Measurements from ENCODE around the gene SRL. TPM values are rescaled to one million over a fixed set of nuclear protein-coding genes. Genes with fewer than 3 reads are reported as not detected.

Gene SRL
- polyA plus RNA-seq, 1 of the 3 experiments (the other 2 are of a cell fraction): not detected

DNA sequence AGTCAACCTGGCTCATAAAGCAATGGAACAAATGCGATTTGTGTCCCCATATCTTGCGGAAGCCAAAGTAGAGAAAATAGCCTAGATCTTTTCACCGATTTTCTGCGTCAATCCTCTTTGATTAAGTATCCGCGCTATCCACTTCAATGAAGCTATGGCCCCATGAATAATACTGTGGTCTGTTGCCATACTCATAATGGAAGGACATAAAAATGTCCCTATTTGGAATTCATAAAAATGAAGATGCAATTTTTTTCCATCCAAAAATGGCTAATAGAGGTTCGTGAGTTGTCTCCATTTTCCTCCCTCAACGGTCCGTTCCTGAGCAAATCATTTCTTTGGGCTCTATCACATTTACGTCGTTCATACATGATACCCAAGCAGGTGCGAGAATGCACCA lies 100.3 kb downstream of the SRL start:
- no peaks in the 10 kb centered on the region for H3K27me3 ChIP-seq (ENCODE audit: insufficient read depth)
- no peaks in the 10 kb centered on the region for H3K4me1 ChIP-seq (ENCODE audit: control insufficient read depth in 1 of 2, insufficient read depth in 2 of 2, low read depth in 1 of 2, low read length in 1 of 2)
- no peaks in the 10 kb centered on the region for H3K36me3 ChIP-seq (replicated peaks in 1 of 2; ENCODE audit: control insufficient read depth in 1 of 2, insufficient read depth in 2 of 2, low read length in 1 of 2)
- no peak overlapping the region for H3K4me2 ChIP-seq
- no peaks in the 10 kb centered on the region for H4K20me1 ChIP-seq (ENCODE audit: insufficient read depth)
- no peaks in the 10 kb centered on the region for H3F3A ChIP-seq (replicated peaks; ENCODE audit: insufficient read depth)
- POLR2A ChIA-PET: no interaction called here
- CTCF ChIA-PET: no interaction called here
- no peak overlapping the region for H2AFZ ChIP-seq (ENCODE audit: low read depth)
- TF ChIP-seq RAD21 (IDR thresholded peaks at IDR 0.05; ENCODE audit: low read length): no peak
- no peak for TF ChIP-seq FOXJ3 (CRISPR knock-in tag; IDR thresholded peaks at IDR 0.05)
- TF ChIP-seq CHD2 (IDR thresholded peaks at IDR 0.05; ENCODE audit: low read length, partially characterized antibody): no peak
- H3K9me2 ChIP-seq: no peaks in the 10 kb centered on the region
- no peak for DNase-seq
- no peaks in the 10 kb centered on the region for H3K9me3 ChIP-seq
- no peak overlapping the region for H3K4me3 ChIP-seq (ENCODE audit: low read depth in 2 of 2, low read length in 1 of 2)
- H3K9ac ChIP-seq: no peak overlapping the region
- 94% methylated on average over 12 of the region's 12 CpGs for WGBS (ENCODE audit: low lambda C conversion rate)
- H3K27ac ChIP-seq (ENCODE audit: low read depth in 2 of 2, low read length in 1 of 2): no peak overlapping the region
- no peaks in the 10 kb centered on the region for H3K79me2 ChIP-seq (ENCODE audit: insufficient read depth)

DNA sequence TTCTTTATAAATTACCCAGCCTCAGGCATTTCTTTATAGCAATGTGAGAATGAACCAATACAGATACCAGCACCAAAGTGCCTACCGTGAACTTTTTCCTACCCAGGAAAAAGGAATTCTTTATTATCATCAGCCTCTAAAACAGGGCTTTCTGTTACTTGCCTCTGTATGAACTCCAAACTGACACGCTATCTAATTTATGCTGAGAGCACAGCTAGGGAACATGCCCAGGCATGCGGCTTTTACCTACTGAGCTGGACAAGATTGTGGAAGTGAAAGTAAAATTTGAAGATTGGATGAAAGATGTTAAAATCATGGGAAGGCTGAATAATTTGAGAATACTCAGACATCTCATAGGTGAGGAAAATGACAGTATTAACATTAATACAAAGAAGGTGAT lies 101.2 kb downstream of the SRL start:
- 94% methylated on average over 3 of the region's 3 CpGs for WGBS (ENCODE audit: low lambda C conversion rate)
- peak overlapping the region in 1 of 2 experiments; percentile 14; a peak in 2 of 4 replicates for H3K27ac ChIP-seq (ENCODE audit: low read depth in 2 of 2, low read length in 1 of 2)
- no peaks in the 10 kb centered on the region for H3K4me1 ChIP-seq (ENCODE audit: control insufficient read depth in 1 of 2, insufficient read depth in 2 of 2, low read depth in 1 of 2, low read length in 1 of 2)

DNA sequence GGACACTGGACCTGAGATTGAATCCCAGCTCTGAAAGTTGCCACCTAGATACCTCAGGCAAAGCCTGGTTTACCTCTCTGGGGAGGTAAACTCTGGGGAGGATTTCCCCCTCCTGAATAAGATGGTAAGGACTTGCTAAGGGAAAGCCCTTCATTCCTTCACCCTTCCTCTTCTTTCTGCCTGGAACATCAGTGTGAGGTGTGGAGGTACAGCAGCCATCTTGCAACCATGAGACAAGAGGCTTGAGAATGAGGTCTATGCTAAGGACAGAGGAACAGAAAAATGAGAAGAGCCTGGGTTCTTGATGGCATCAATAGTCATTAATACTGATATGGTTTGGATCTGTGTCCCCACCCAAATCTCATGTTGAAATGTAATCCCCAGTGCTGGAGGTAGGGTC lies 101.9 kb downstream of the SRL start:
- ChIA-PET CTCF (no interaction called here), POLR2A (no interaction called here)
- Histone ChIP-seq H2AFZ (ENCODE audit: low read depth) (no peak overlapping the region), H3K27ac (ENCODE audit: low read depth in 2 of 2, low read length in 1 of 2) (no peak overlapping the region), H3K9me2 (no peaks in the 10 kb centered on the region), H3F3A (replicated peaks; ENCODE audit: insufficient read depth) (no peaks in the 10 kb centered on the region), H3K27me3 (ENCODE audit: insufficient read depth) (no peaks in the 10 kb centered on the region), H3K36me3 (replicated peaks in 1 of 2; ENCODE audit: control insufficient read depth in 1 of 2, insufficient read depth in 2 of 2, low read length in 1 of 2) (no peaks in the 10 kb centered on the region), H3K79me2 (ENCODE audit: insufficient read depth) (no peaks in the 10 kb centered on the region), H3K4me1 (ENCODE audit: control insufficient read depth in 1 of 2, insufficient read depth in 2 of 2, low read depth in 1 of 2, low read length in 1 of 2) (no peaks in the 10 kb centered on the region), H4K20me1 (ENCODE audit: insufficient read depth) (no peaks in the 10 kb centered on the region), H3K4me2 (no peak overlapping the region), H3K4me3 (ENCODE audit: low read depth in 2 of 2, low read length in 1 of 2) (no peak overlapping the region), H3K9ac (no peak overlapping the region), H3K9me3 (no peaks in the 10 kb centered on the region)
- DNase-seq: no peak
- TF ChIP-seq CHD2 (IDR thresholded peaks at IDR 0.05; ENCODE audit: low read length, partially characterized antibody): no peak
- TF ChIP-seq TEAD4 (IDR thresholded peaks at IDR 0.05; ENCODE audit: borderline replicate concordance, insufficient read depth): no peak
- TF ChIP-seq GATA2 (CRISPR knock-in tag; IDR thresholded peaks at IDR 0.05): no peak
- TF ChIP-seq YY1 (IDR thresholded peaks at IDR 0.05; ENCODE audit: low read depth): no peak
- TF ChIP-seq, protein P1, sequence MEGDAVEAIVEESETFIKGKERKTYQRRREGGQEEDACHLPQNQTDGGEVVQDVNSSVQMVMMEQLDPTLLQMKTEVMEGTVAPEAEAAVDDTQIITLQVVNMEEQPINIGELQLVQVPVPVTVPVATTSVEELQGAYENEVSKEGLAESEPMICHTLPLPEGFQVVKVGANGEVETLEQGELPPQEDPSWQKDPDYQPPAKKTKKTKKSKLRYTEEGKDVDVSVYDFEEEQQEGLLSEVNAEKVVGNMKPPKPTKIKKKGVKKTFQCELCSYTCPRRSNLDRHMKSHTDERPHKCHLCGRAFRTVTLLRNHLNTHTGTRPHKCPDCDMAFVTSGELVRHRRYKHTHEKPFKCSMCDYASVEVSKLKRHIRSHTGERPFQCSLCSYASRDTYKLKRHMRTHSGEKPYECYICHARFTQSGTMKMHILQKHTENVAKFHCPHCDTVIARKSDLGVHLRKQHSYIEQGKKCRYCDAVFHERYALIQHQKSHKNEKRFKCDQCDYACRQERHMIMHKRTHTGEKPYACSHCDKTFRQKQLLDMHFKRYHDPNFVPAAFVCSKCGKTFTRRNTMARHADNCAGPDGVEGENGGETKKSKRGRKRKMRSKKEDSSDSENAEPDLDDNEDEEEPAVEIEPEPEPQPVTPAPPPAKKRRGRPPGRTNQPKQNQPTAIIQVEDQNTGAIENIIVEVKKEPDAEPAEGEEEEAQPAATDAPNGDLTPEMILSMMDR (IDR thresholded peaks at IDR 0.05): no peak
- TF ChIP-seq SIN3A (IDR thresholded peaks at IDR 0.05; ENCODE audit: borderline replicate concordance, low read depth, low read length): no peak
- TF ChIP-seq EZH2phosphoT487 (IDR thresholded peaks at IDR 0.05; ENCODE audit: borderline replicate concordance, low read depth): no peak
- TF ChIP-seq NFIC (IDR thresholded peaks at IDR 0.05; ENCODE audit: borderline replicate concordance): no peak
- no peak for TF ChIP-seq NRF1 (IDR thresholded peaks at IDR 0.05; ENCODE audit: low read depth, low read length)

More for the DNA sequence above, 101.2 kb downstream of the SRL start:
- Histone ChIP-seq H3K9ac (no peak overlapping the region), H3F3A (replicated peaks; ENCODE audit: insufficient read depth) (no peaks in the 10 kb centered on the region), H3K4me3 (ENCODE audit: low read depth in 2 of 2, low read length in 1 of 2) (no peak overlapping the region), H3K79me2 (ENCODE audit: insufficient read depth) (no peaks in the 10 kb centered on the region), H3K9me2 (no peaks in the 10 kb centered on the region), H3K4me2 (no peak overlapping the region), H3K9me3 (no peaks in the 10 kb centered on the region), H3K27me3 (ENCODE audit: insufficient read depth) (no peaks in the 10 kb centered on the region), H4K20me1 (ENCODE audit: insufficient read depth) (no peaks in the 10 kb centered on the region), H2AFZ (ENCODE audit: low read depth) (0 out of 2 replicates have a peak overlapping the region, but pooled peaks have one; percentile 55), H3K36me3 (replicated peaks in 1 of 2; ENCODE audit: control insufficient read depth in 1 of 2, insufficient read depth in 2 of 2, low read length in 1 of 2) (no peaks in the 10 kb centered on the region)
- ChIA-PET POLR2A (no interaction called here), CTCF (no interaction called here)
- DNase-seq: no peak
- TF ChIP-seq GATA2 (CRISPR knock-in tag; IDR thresholded peaks at IDR 0.05): no peak
- TF ChIP-seq, protein P2, sequence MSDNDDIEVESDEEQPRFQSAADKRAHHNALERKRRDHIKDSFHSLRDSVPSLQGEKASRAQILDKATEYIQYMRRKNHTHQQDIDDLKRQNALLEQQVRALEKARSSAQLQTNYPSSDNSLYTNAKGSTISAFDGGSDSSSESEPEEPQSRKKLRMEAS (IDR thresholded peaks at IDR 0.05; ENCODE audit: low read depth): peak; percentile 45; the same call in 1 of the 2 replicates
